K562 (cell line): Measurements from ENCODE around the gene RIT1. TPM values are rescaled to one million over a fixed set of nuclear protein-coding genes. Genes with fewer than 3 reads are reported as not detected.

Experiments
- ATAC-seq: fragments of 200-7000 bp; cut with Tn5 transposase; 3 replicates; pipeline ENCODE4 v1.9.1; 2020; ENCODE audit warnings: moderate library complexity
- BruUV-seq: library from RNA; stranded (reverse); fragments of 400-500 nt; replicated peaks from 2 replicates; lab custom pipeline; 2021; lab: Mats Ljungman, UMichigan
- CTCF ChIA-PET: fragments of 300-600 bp; formaldehyde crosslinking; extraction: SDS; loops from one replicate; lab custom pipeline; 2021; ENCODE audit warnings: low intra/inter-chr PET ratio; lab: Yijun Ruan, JAX
- POLR2A ChIA-PET: fragments of 300-600, 350-650 bp; sonication (Branson Sonifier 250); formaldehyde crosslinking; extraction: SDS; loops from one replicate; lab custom pipeline; 2021; ENCODE audit warnings: antibody characterized with exemption, inconsistent platforms; lab: Yijun Ruan, JAX
- DNase-seq, 4 experiments: peaks; one replicate each; pipeline versions ENCODE4 v3.0.0 to v3.0.0-alpha.2; 2011 to 2018; ENCODE audit warnings: low spot score in 3 of 4, mixed read lengths in 3 of 4; ENCODE audit errors: extremely low read depth in 1 of 4
- FAIRE-seq: peaks from 2 replicates; lab custom pipeline; 2011; peaks lifted over from hg19 to GRCh38; lab: Jason Lieb, UNC
- H2AFZ ChIP-seq: 2 replicates; pipeline ENCODE4 v1.6.0; 2011; ENCODE audit warnings: low read depth, low read length, control low read depth, inconsistent platforms
- H3K27ac ChIP-seq: fragments of 200-600 bp; 3 replicates; pipeline ENCODE4 v1.8.0; 2011; ENCODE audit warnings: low read depth, mild to moderate bottlenecking, control low read depth, inconsistent platforms, low read length, moderate library complexity, mixed read lengths; ENCODE audit errors: extremely low read depth
- H3K27me3 ChIP-seq, 2 experiments: fragments of 300-600 bp in 1 of 2; 2 replicates in 1 of 2; 3 replicates in 1 of 2; pipeline versions ENCODE4 v1.6.0 to v1.8.0; 2011; ENCODE audit warnings: inconsistent platforms in 2 of 2, low read length in 2 of 2, mild to moderate bottlenecking in 1 of 2, mixed read lengths in 1 of 2, moderate library complexity in 1 of 2; ENCODE audit not compliant: control insufficient read depth in 2 of 2, insufficient read depth in 2 of 2
- H3K36me3 ChIP-seq: fragments of 300-600 bp; 3 replicates; pipeline ENCODE4 v1.8.0; 2011; ENCODE audit warnings: mild to moderate bottlenecking, low read length, inconsistent platforms; ENCODE audit not compliant: control insufficient read depth, insufficient read depth
- H3K4me1 ChIP-seq, 2 experiments: fragments of 200-600 bp in 1 of 2; replicated peaks in 1 of 2; 2 replicates in 1 of 2; 3 replicates in 1 of 2; pipeline versions ENCODE4 v1.5.1 to v1.8.0; 2011; ENCODE audit warnings: inconsistent platforms in 2 of 2, low read length in 2 of 2, mild to moderate bottlenecking in 1 of 2, mixed read lengths in 1 of 2, moderate library complexity in 1 of 2; ENCODE audit not compliant: control insufficient read depth in 2 of 2, insufficient read depth in 2 of 2
- H3K4me2 ChIP-seq: 2 replicates; pipeline ENCODE4 v1.6.1; 2011; ENCODE audit warnings: low read length, control low read depth, inconsistent platforms, mixed read lengths; ENCODE audit not compliant: insufficient read depth
- H3K4me3 ChIP-seq: fragments of 200-600 bp; sonication (generic), shearing (Covaris generic); 2 replicates; pipeline ENCODE4 v1.5.1; 2016; ENCODE audit warnings: control low read depth, inconsistent platforms
- H3K79me2 ChIP-seq: fragments of 200-600 bp; 3 replicates; pipeline ENCODE4 v1.8.0; 2011; ENCODE audit warnings: low read length, inconsistent platforms; ENCODE audit not compliant: control insufficient read depth, insufficient read depth
- H3K9ac ChIP-seq, 2 experiments: 2 replicates each; pipeline versions ENCODE4 v1.6.0 to v1.6.1; 2011; ENCODE audit warnings: low read depth in 2 of 2, low read length in 2 of 2, control low read depth in 1 of 2, inconsistent platforms in 1 of 2, mild to moderate bottlenecking in 1 of 2, mixed read lengths in 1 of 2; ENCODE audit not compliant: insufficient read depth in 1 of 2
- H3K9me1 ChIP-seq: one replicate; pipeline ENCODE4 v1.6.0; 2011; ENCODE audit warnings: inconsistent platforms, mild to moderate bottlenecking, low read length, moderate library complexity; ENCODE audit not compliant: control insufficient read depth, insufficient read depth
- H3K9me3 ChIP-seq: replicated peaks from 2 replicates; pipeline ENCODE4 v1.5.1; 2011; ENCODE audit warnings: low read depth, low read length, inconsistent platforms; ENCODE audit not compliant: control insufficient read depth, insufficient read depth
- H4K20me1 ChIP-seq: replicated peaks from 2 replicates; pipeline ENCODE4 v1.6.1; 2011; ENCODE audit warnings: low read length, inconsistent platforms, mixed read lengths; ENCODE audit not compliant: control insufficient read depth, insufficient read depth
- BRCA1 ChIP-seq, 2 experiments: fragments of 450-650 bp in 1 of 2; sonication (generic) in 1 of 2; formaldehyde crosslinking in 1 of 2; IDR thresholded peaks; 2 replicates each; pipeline versions ENCODE4 v1.5.0 to v1.6.1; 2017 to 2020; ENCODE audit warnings: mild to moderate bottlenecking in 1 of 2, missing genetic modification reagents in 1 of 2
- CHD4 ChIP-seq: fragments of 200-600 bp; sonication (generic); IDR thresholded peaks from 3 replicates; pipeline ENCODE4 v1.6.1; 2012; ENCODE audit warnings: low read depth, mild to moderate bottlenecking, mixed read lengths, low read length, inconsistent platforms; ENCODE audit not compliant: insufficient read depth, insufficient replicate concordance, poor library complexity, severe bottlenecking
- DACH1 ChIP-seq: fragments of 450-650 bp; IDR thresholded peaks from 2 replicates; pipeline ENCODE4 v1.6.1; 2018; ENCODE audit not compliant: partially characterized antibody
- E2F1 ChIP-seq: sonication (generic); formaldehyde crosslinking; IDR thresholded peaks from 2 replicates; pipeline ENCODE4 v1.8.1; 2023; ENCODE audit warnings: mild to moderate bottlenecking, missing genetic modification reagents, moderate library complexity
- EP400 ChIP-seq: fragments of 450-650 bp; IDR thresholded peaks from 2 replicates; pipeline ENCODE4 v1.6.1; 2017; ENCODE audit warnings: antibody characterized with exemption, mild to moderate bottlenecking, moderate library complexity
- HSF4 ChIP-seq: fragments of 250-450 bp; sonication (Bioruptor Pico); IDR thresholded peaks from 2 replicates; pipeline ENCODE4 v2.1.2; 2022; ENCODE audit warnings: mild to moderate bottlenecking, moderate library complexity, borderline replicate concordance
- MYNN ChIP-seq, 2 experiments: sonication (generic); formaldehyde crosslinking in 1 of 2; IDR thresholded peaks; 2 replicates each; pipeline versions ENCODE4 v1.5.0 to v1.6.1; 2016 to 2020; ENCODE audit warnings: antibody characterized with exemption in 1 of 2, missing genetic modification reagents in 1 of 2
- NR3C1 ChIP-seq: sonication (generic); formaldehyde crosslinking; IDR thresholded peaks from 2 replicates; pipeline ENCODE4 v1.8.1; 2022; ENCODE audit warnings: missing genetic modification reagents
- SMARCE1 ChIP-seq: fragments of 450-650 bp; IDR thresholded peaks from 2 replicates; pipeline ENCODE4 v1.7.1; 2016; ENCODE audit warnings: mild to moderate bottlenecking
- ZNF785 ChIP-seq: fragments of 250-450 bp; sonication (Bioruptor Pico); IDR thresholded peaks from 2 replicates; pipeline ENCODE4 v1.4.0; 2020; ENCODE audit warnings: mild to moderate bottlenecking
- WGBS: fragments of 100-300 bp; shearing (Covaris generic); methylation state at CpG from one replicate; pipeline ENCODE4 v1.1.6; 2016; ENCODE audit warnings: low coverage, mixed read lengths; ENCODE audit not compliant: insufficient coverage; ENCODE audit errors: missing lambda C conversion rate; 5-methylcytosine and 5-hydroxymethylcytosine counted together
- in situ Hi-C: fragments of 300-500 bp; cut with MboI; formaldehyde crosslinking; loops from 4 replicates; pipeline ENCODE4 v1.15.0; 2018; ENCODE audit warnings: inconsistent platforms, mixed read lengths
- intact Hi-C: fragments of 100-400 bp; cut with micrococcal nuclease; formaldehyde crosslinking; loops from 2 replicates; pipeline ENCODE4 v1.14.2; 2022
- polyA plus RNA-seq, 8 experiments: library from polyadenylated mRNA; depleted of rRNA in 4 of 8; stranded (reverse) in 5 of 8; unstranded in 3 of 8; fragments of >200 nt; fragmentation: Nextera tagmentation in 2 of 8; fragmentation: Illumina TruSeq in 1 of 8; extraction: Ambion mirVana in 2 of 8; extraction: Trizol in 1 of 8; gene quantifications; 2 replicates each; pipeline versions ENCODE4 v1.2.1 to v1.2.3, GENCODE V29; 2011 to 2014; ENCODE audit warnings: inconsistent platforms in 1 of 8, missing spikeins in 1 of 8
- total RNA-seq, 7 experiments: library from RNA; depleted of rRNA in 6 of 7; stranded (reverse); fragments of >200 nt in 6 of 7; fragmentation: Illumina TruSeq in 2 of 7; extraction: Trizol in 2 of 7; gene quantifications; 2 replicates each; pipeline versions ENCODE4 v1.2.1 to v1.2.3, GENCODE V29; 2011 to 2021; ENCODE audit warnings: low replicate concordance in 1 of 7
- TF ChIP-seq, protein P1 (sequence below): fragments of 250-450 bp; sonication (Bioruptor Pico); IDR thresholded peaks from 2 replicates; pipeline ENCODE4 v1.4.0; 2020; ENCODE audit warnings: mild to moderate bottlenecking, moderate library complexity
- TF ChIP-seq, protein P2 (sequence below): fragments of 450-650 bp; IDR thresholded peaks from 2 replicates; pipeline ENCODE4 v1.6.1; 2016; ENCODE audit warnings: missing biosample characterization, missing genetic modification characterization

RIT1 gene
- total and polyA plus RNA-seq, 9 of the 15 experiments (the other 6 are each of a cell fraction or from before 2014, with no cell fraction given), result 13.5 to 57.6 (median 22.9) TPM

GRCh38 chr1:155860970-155861510 lies 50.1 kb downstream of the RIT1 start:
- Histone ChIP-seq H3K9me1 (no peaks in the 10 kb centered on the region), H3K4me3 (no peak overlapping the region), H3K9ac (peak overlapping the region in 1 of 2 experiments; percentile 63; a peak in 3 of 4 replicates), H3K4me2 (peak overlapping the region; percentile 66), H3K9me3 (no peaks in the 10 kb centered on the region), H3K27ac (peak overlapping the region; percentile 46; the same call in 2 of the 3 replicates), H4K20me1 (no peaks in the 10 kb centered on the region; the same call in 1 of the 2 replicates), H3K79me2 (peaks cover 14% of the 10 kb centered on the region), H3K4me1 (peaks cover 10 to 14% of the 10 kb centered on the region in 2 experiments; a peak in 4 of 5 replicates), H3K36me3 (no peaks in the 10 kb centered on the region), H2AFZ (peak overlapping the region; percentile 73), H3K27me3 (no peaks in the 10 kb centered on the region)
- no TSS peak for BruUV-seq
- 0 out of 2 replicates have a peak, but pooled peaks have one; percentile 34 for TF ChIP-seq MYNN (IDR thresholded peaks at IDR 0.05)
- TF ChIP-seq MYNN (CRISPR knock-in tag; IDR thresholded peaks at IDR 0.05), result no peak
- TF ChIP-seq DACH1, result no peak
- TF ChIP-seq NR3C1 (CRISPR knock-in tag), result no peak
- no peak for TF ChIP-seq CHD4
- TF ChIP-seq, protein P1, sequence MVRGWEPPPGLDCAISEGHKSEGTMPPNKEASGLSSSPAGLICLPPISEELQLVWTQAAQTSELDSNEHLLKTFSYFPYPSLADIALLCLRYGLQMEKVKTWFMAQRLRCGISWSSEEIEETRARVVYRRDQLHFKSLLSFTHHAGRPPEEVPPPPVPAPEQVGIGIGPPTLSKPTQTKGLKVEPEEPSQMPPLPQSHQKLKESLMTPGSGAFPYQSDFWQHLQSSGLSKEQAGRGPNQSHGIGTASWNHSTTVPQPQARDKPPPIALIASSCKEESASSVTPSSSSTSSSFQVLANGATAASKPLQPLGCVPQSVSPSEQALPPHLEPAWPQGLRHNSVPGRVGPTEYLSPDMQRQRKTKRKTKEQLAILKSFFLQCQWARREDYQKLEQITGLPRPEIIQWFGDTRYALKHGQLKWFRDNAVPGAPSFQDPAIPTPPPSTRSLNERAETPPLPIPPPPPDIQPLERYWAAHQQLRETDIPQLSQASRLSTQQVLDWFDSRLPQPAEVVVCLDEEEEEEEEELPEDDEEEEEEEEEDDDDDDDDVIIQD (CRISPR knock-in tag), result no peak
- TF ChIP-seq SMARCE1, result no peak
- TF ChIP-seq ZNF785, result no peak
- TF ChIP-seq, protein P2, sequence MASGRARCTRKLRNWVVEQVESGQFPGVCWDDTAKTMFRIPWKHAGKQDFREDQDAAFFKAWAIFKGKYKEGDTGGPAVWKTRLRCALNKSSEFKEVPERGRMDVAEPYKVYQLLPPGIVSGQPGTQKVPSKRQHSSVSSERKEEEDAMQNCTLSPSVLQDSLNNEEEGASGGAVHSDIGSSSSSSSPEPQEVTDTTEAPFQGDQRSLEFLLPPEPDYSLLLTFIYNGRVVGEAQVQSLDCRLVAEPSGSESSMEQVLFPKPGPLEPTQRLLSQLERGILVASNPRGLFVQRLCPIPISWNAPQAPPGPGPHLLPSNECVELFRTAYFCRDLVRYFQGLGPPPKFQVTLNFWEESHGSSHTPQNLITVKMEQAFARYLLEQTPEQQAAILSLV (tag), result no peak
- no peak for TF ChIP-seq HSF4 (CRISPR knock-in tag)
- TF ChIP-seq BRCA1 (IDR thresholded peaks at IDR 0.05), result no peak
- TF ChIP-seq BRCA1 (CRISPR knock-in tag; IDR thresholded peaks at IDR 0.05), result no peak
- TF ChIP-seq EP400, result 0 out of 2 replicates have a peak, but pooled peaks have one; percentile 1
- TF ChIP-seq E2F1 (CRISPR knock-in tag), result no peak
- no peak for DNase-seq
- in situ Hi-C loops (no loop called here), intact Hi-C loops (no loop called here)
- ChIA-PET CTCF (interaction anchor here (0.6 kb wide), 1 partner anchor 129 kb away, joined by 3 read pairs; no protein-coding TSS in a partner anchor), POLR2A (interaction anchor here (0.8 kb wide), 1 partner anchor 22 kb away, joined by 3 read pairs; no protein-coding TSS in a partner anchor)
- ATAC-seq, result no peak
- 72% methylated on average over 2 of the region's 2 CpGs for WGBS
- no peak for FAIRE-seq
